Epithelial cell of proximal tubule (primary cell): ENCODE results near the gene ADAT3. TPM values are rescaled to one million over a fixed set of nuclear protein-coding genes. Genes with fewer than 3 reads are reported as not detected.

Source experiments
- DNase-seq: peaks from one replicate; pipeline ENCODE4 v3.0.0-alpha.2; 2011; ENCODE audit warnings: low read depth
- H3K4me3 ChIP-seq: 2 replicates; pipeline ENCODE4 v1.5.1; 2011; ENCODE audit warnings: low read depth, mild to moderate bottlenecking, low read length
- CTCF ChIP-seq: conservative IDR thresholded peaks from 2 replicates; pipeline ENCODE4 v1.5.1; 2012; ENCODE audit warnings: low read depth, mild to moderate bottlenecking, low read length
- total RNA-seq: library from RNA; depleted of rRNA; stranded (reverse); fragments of >200 nt; gene quantifications from 2 replicates; pipeline ENCODE4 v1.2.3, GENCODE V29; 2015

ADAT3 gene
- total RNA-seq, 1 donor from 2014 or later, result 10.3 TPM

DNA sequence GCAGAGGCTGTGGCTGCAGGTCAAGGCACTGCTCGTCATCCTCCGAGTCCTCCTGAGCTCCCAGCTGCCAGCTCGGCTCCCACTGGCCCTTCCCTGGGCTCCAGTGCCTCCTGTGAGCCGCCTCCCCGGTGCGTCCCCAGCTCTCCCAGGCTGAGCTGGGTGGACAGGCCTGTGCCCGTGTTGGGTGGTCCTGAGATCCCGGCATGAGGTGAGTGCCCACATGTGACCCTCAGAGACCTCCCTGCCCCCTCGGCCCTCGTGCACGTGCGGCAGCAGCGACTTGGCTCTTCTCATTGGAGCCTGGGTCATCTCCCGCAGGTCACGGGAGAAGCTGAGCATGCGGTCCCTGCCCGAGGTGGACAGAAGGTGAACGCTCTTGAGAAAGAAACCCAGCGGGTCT, 15.4 kb downstream of the ADAT3 start:
- no peak overlapping the region for H3K4me3 ChIP-seq
- DNase-seq, result no peak
- TF ChIP-seq CTCF, result no peak

- H3K4me3 ChIP-seq, result no peak overlapping the region
- no peak for DNase-seq
- TF ChIP-seq CTCF, result no peak
Observed at GRCh38 chr19:1921326-1921725, 16.1 kb downstream of the ADAT3 start.

- H3K4me3 ChIP-seq, result no peak overlapping the region
- no peak for DNase-seq
- no peak for TF ChIP-seq CTCF
Observed at GRCh38 chr19:1921825-1922224, 16.6 kb downstream of the ADAT3 start.

- no peak overlapping the region for H3K4me3 ChIP-seq
- TF ChIP-seq CTCF, result no peak
- no peak for DNase-seq
Observed at GRCh38 chr19:1922803-1923202, 17.6 kb downstream of the ADAT3 start.

DNA sequence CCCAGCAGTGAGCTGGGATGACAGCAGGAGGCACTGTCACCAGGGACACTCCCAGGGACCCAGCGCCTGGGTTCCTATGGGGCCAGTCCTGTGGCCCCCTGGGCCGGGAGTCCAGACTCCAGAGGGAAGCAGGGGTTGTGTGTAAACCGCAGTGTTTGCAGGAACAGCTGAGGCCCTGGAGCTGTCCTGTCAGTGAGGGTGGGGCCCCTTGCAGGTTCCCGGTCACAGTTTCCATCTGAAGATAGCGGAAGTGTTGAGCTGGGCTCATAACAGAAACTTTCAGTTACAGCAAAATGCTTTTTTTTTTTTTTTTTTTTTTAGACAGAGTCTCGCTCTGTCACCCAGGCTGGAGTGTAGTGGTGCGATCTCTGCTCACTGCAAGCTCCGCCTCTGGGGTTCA, 18.1 kb downstream of the ADAT3 start:
- no peak for DNase-seq
- no peak overlapping the region for H3K4me3 ChIP-seq
- no peak for TF ChIP-seq CTCF

DNA sequence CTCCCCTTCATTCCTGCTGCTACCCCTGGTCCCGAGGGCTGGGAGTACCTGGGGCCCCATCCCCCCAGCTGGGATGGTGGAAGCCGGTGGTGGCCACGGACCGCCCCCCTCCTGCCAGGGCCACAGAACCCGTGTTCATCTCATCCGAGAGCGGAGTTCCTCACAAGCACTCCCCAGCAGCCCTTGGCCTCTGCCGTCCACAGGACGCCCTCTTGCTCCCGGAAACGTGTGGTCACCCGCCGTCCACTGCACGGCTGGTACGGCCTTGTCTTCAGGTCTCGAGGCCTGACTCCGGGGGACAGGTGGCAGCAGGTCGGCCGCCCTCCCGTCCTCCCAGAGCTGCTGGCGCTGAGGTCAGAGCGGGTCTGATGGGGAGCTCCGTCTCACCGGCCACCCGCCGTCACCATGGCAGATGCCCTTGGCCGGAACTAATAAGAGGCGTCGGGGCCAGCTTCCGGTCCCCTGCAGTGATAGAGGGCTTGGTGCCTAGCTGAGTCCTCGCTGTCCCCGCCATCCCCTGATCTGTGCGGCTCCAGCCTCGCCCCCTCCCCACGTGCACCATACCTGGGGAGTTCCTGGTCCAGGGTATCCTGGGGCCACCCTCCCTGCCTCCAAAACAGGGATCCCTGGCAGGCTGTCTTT, 19.2 kb downstream of the ADAT3 start:
- no peak overlapping the region for H3K4me3 ChIP-seq
- TF ChIP-seq CTCF, result no peak
- DNase-seq, result no peak

GRCh38 chr19:1925544-1925943, 20.3 kb downstream of the ADAT3 start:
- TF ChIP-seq CTCF, result no peak
- no peak for DNase-seq
- no peak overlapping the region for H3K4me3 ChIP-seq
